ENCODE data around the gene PDE4DIP. TPM values are rescaled to one million over a fixed set of nuclear protein-coding genes. Genes with fewer than 3 reads are reported as not detected.
"Not testable (repeated sequence)": the region's sequence is repeated elsewhere in the genome, so short reads cannot be mapped to it uniquely, and the experiment has no call there.

PDE4DIP gene
- total and polyA plus RNA-seq, 5 donors, result 857 to 2,379 (median 1,540) TPM

DNA sequence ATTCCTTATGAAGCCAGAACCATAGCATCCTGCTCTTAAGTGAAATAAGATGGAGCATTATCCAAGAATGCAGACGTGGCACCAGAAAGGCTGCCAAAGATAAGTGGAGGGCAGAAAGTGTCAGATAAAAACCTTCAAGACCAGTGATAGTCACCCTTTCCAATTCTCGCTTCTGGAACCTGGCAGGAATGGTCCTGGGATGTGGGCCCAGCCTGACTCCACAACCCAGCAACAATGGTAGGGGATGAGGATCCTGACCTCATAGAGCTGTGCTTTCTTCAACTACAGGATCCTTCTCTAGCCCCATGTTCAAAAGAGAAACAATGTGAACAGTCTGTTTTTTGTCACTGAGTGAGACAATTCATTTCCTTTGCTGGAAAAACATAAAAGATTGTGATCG lies 145.2 kb downstream of the PDE4DIP start:
- ATAC-seq, result peak; percentile 53 to 71
- H3K4me1 ChIP-seq (ENCODE audit: control insufficient read depth, insufficient read depth, low read length); H3K4me3 ChIP-seq (ENCODE audit: low read length); H3K9me3 ChIP-seq (ENCODE audit: control insufficient read depth, low read length); DNase-seq; H3K27ac ChIP-seq (ENCODE audit: low read length); H3K27me3 ChIP-seq (ENCODE audit: control insufficient read depth, insufficient read depth); intact Hi-C loops (cut with DNase I): not testable (repeated sequence)
- 36% methylated on average over 3 of the region's 3 CpGs for WGBS

DNA sequence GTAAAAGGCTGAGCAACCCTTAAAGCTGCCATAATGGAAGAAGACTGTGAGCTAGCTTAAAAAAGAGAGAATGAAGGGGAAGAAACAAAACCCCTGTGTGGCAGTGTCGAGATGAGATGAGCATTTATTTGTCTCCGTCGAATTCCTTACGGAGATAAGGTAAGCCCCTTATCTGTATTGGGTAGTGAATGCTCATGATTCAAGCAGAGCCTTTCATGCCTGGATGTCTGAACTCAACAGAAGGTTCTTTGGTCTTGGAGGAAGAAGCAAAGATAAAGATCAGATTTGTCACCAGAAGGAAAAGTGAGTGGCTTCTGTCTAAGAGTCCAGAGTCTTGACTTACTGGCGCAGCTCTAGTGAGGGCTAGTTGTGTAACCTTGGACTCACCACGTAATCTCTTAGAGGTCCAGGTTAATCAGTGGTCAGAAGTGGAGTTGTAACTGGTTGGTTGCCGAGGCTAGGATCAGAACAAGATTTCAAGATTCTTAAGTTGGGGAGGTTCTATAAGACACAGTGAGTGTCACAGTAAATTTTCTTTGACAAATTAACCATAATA lies 146.1 kb downstream of the PDE4DIP start:
- DNase-seq; H3K27ac ChIP-seq (ENCODE audit: low read length); H3K4me1 ChIP-seq (ENCODE audit: control insufficient read depth, insufficient read depth, low read length); H3K4me3 ChIP-seq (ENCODE audit: low read length); ATAC-seq; H3K27me3 ChIP-seq (ENCODE audit: control insufficient read depth, insufficient read depth); H3K9me3 ChIP-seq (ENCODE audit: control insufficient read depth, low read length); intact Hi-C loops (cut with DNase I): not testable (repeated sequence)
- WGBS, result 61% methylated on average over 5 of the region's 7 CpGs

DNA sequence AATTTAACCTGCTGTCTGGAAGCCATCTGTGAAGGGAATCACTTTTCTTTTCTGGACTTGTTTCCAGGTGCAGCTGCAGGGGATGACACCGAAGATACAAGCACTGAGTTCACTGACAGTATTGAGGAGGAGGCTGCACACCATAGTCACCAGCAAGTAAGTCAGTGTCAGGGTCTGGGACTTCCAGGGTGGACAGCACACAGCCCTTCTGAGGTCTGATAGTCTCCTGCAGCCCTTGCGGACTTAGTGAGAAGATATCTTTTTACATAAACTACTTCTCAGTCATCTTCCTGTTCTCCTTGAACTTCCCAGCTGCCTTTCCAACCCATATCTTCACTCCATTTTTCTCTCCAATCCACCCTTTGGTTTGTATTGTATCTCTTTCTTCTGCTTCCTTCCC lies 147.6 kb downstream of the PDE4DIP start:
- ATAC-seq; H3K27me3 ChIP-seq (ENCODE audit: control insufficient read depth, insufficient read depth); DNase-seq; H3K27ac ChIP-seq (ENCODE audit: low read length); H3K4me1 ChIP-seq (ENCODE audit: control insufficient read depth, insufficient read depth, low read length); H3K9me3 ChIP-seq (ENCODE audit: control insufficient read depth, low read length); H3K4me3 ChIP-seq (ENCODE audit: low read length); intact Hi-C loops (cut with DNase I): not testable (repeated sequence)
- 100% methylated on average over 1 of the region's 2 CpGs for WGBS

DNA sequence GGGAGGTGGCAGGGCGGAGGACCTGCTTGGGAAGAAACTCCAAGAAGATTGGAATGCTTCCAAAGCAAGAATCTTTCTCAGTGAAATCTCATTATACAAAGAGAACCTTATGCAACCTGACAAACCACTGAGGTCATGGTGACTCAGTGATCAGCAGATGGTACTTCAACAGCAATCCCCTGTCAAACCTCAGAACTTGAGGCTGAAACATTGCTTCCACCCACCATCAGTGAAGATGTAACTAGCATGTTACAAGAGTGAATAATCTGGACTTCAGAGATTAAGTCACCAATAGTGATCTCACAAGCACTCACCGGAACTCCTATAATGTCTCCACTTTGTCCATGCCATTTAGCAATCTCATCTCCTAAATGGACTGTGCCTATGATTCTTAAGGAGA lies 148.1 kb downstream of the PDE4DIP start:
- H3K27ac ChIP-seq (ENCODE audit: low read length); H3K4me1 ChIP-seq (ENCODE audit: control insufficient read depth, insufficient read depth, low read length); H3K9me3 ChIP-seq (ENCODE audit: control insufficient read depth, low read length); H3K4me3 ChIP-seq (ENCODE audit: low read length); H3K27me3 ChIP-seq (ENCODE audit: control insufficient read depth, insufficient read depth); intact Hi-C loops (cut with DNase I); DNase-seq: not testable (repeated sequence)
- ATAC-seq, result peak in 1 of 2 donors; percentile 19
- 92% methylated on average over 1 of the region's 2 CpGs for WGBS

DNA sequence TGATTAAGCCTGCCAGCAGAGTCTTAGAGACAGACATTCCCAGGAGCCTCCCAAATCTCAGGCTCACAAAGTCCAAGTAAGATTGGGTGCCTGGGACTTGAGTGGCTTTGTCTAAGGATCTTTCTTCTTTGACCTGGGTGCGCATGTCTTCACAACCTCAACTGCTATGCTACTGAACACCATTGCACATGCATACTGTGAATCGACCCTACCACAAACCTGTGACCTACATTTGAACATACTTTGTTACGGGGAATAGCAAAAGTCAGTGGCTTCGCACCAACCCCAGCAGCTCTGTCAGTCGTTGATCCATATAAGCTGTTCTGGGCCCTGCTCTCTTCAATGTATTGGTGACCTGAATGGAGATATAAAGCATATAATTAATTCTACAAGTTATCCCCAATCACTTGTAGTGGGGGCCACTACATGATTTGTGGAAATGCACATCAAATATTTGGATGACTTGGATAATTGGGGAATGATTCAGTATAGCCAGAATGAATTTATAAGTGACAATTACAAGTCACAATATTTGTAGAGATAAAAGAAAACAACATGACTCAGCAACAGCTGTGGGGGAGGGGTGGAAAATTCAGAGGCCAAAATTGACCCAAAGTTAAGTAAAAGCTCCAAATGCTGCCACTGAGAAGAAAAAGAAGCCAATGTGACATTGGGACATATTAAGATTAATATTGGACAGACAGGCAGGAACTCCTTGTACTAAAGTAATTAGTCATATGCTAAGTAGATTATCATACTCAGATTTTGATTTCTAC lies 152.4 kb downstream of the PDE4DIP start:
- intact Hi-C loops (cut with DNase I); DNase-seq; H3K4me3 ChIP-seq (ENCODE audit: low read length); H3K27ac ChIP-seq (ENCODE audit: low read length); ATAC-seq; H3K27me3 ChIP-seq (ENCODE audit: control insufficient read depth, insufficient read depth); H3K9me3 ChIP-seq (ENCODE audit: control insufficient read depth, low read length); H3K4me1 ChIP-seq (ENCODE audit: control insufficient read depth, insufficient read depth, low read length): not testable (repeated sequence)
- 94% methylated on average over 4 of the region's 5 CpGs for WGBS

DNA sequence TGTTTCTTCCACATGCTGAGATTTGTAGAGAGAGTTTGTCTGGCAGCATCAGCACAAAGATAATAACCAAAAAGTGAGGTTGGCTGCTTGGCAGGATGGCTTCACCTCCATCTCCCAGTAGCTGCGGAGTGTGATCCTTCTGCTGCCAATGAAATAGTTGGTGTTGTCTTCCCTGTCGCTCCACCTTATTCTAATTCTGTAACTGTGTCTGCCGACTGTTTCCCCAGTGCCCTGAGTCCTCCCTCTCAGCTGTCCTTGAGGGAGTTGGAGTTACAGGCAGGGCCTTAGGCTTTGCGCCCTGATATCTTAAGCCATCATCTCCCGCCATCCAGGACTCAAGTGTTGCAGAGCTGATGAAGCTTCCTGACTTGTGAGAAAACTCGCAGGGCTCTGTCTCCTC lies 153.2 kb downstream of the PDE4DIP start:
- H3K27me3 ChIP-seq (ENCODE audit: control insufficient read depth, insufficient read depth); DNase-seq; H3K27ac ChIP-seq (ENCODE audit: low read length); H3K9me3 ChIP-seq (ENCODE audit: control insufficient read depth, low read length); H3K4me1 ChIP-seq (ENCODE audit: control insufficient read depth, insufficient read depth, low read length); H3K4me3 ChIP-seq (ENCODE audit: low read length); intact Hi-C loops (cut with DNase I): not testable (repeated sequence)
- ATAC-seq, result peak; percentile 71 to 80
- WGBS, result 47% methylated on average over 3 of the region's 6 CpGs

DNA sequence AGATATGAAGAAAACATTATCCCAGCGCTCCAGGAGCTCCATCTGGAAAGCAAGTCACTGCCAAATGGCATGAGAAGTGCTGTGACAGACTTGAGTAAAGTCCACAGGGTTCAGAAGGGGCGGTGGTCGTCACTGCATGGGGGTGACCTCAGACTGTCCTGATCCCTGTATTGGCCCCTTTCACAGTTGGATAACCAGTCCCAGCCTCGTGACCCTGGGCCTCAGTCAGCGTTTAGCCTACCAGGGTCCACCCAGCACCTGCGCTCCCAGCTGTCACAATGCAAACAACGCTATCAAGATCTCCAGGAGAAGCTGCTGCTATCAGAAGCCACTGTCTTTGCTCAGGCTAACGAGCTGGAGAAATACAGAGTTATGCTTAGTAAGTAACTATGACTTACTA lies 158.4 kb downstream of the PDE4DIP start:
- 84% methylated on average over 2 of the region's 8 CpGs for WGBS
- ATAC-seq; H3K4me1 ChIP-seq (ENCODE audit: control insufficient read depth, insufficient read depth, low read length); H3K27ac ChIP-seq (ENCODE audit: low read length); H3K4me3 ChIP-seq (ENCODE audit: low read length); DNase-seq; intact Hi-C loops (cut with DNase I); H3K27me3 ChIP-seq (ENCODE audit: control insufficient read depth, insufficient read depth); H3K9me3 ChIP-seq (ENCODE audit: control insufficient read depth, low read length): not testable (repeated sequence)

DNA sequence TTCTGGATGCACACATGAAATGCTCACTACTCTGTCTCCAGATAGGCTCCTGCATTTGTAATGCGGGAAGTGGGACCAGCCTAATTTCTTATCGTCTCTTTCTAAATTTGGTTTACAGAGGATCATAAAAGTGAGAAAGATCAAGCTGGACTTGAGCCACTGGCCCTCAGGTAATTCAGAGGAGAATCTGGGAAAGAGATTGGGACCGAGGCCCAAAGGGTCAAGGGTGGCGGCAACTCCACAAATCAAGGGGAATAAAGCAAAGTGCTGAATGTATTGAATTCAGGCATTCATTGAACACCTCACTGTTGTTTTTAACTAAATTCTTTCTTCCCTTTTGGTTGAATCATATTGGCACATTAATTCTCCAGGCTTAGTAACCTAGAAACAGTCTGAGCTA lies 164.1 kb downstream of the PDE4DIP start:
- H3K9me3 ChIP-seq (ENCODE audit: control insufficient read depth, low read length); ATAC-seq; H3K4me1 ChIP-seq (ENCODE audit: control insufficient read depth, insufficient read depth, low read length); H3K27me3 ChIP-seq (ENCODE audit: control insufficient read depth, insufficient read depth); H3K4me3 ChIP-seq (ENCODE audit: low read length); DNase-seq; intact Hi-C loops (cut with DNase I); H3K27ac ChIP-seq (ENCODE audit: low read length): not testable (repeated sequence)
- whole genome bisulfite sequencing, result no CpG with 5 or more reads among the region's 4 CpGs

DNA sequence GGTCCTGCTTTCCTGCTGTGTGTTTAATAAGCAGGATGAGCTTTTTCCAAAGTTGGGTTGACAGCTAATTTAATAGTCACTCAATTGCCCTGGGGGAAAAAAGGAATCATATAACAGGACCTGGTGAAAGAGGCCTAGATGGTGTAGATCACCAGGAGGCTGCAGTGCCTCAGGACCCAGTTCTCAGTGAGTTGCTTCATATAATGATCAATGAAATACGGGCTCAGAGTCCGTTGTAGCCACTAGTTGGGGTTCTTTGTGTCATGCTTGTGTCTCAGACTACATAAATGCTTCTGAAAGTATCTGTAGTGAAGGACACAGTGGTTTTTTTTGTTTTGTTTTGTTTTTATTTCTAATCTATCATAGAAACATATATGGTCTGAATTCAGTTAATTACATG lies 164.5 kb downstream of the PDE4DIP start:
- H3K9me3 ChIP-seq (ENCODE audit: control insufficient read depth, low read length); DNase-seq; ATAC-seq; intact Hi-C loops (cut with DNase I); H3K27ac ChIP-seq (ENCODE audit: low read length); H3K27me3 ChIP-seq (ENCODE audit: control insufficient read depth, insufficient read depth); H3K4me3 ChIP-seq (ENCODE audit: low read length); H3K4me1 ChIP-seq (ENCODE audit: control insufficient read depth, insufficient read depth, low read length): not testable (repeated sequence)
- 91% methylated on average over 2 of the region's 2 CpGs for WGBS

DNA sequence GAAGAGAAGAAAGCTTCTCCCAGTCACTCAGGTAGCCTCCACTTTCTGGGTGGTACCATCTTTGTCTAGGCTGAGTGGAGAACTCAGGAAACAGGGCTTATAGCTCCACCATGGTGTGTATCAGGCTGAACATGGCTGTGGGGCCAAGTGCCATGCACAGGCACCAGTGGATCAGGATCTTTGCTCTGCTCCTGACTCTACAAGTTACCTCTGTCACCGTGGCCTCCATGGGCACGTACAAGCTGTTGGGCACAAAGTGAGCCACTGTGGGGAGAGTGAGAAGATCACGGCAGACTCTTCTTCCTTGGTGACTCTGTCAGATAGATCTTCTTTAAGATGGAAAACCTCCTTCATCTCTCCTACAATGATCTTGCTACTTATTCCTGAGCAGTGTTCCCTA lies 165.5 kb downstream of the PDE4DIP start:
- H3K27ac ChIP-seq (ENCODE audit: low read length); DNase-seq; H3K4me3 ChIP-seq (ENCODE audit: low read length); H3K27me3 ChIP-seq (ENCODE audit: control insufficient read depth, insufficient read depth); intact Hi-C loops (cut with DNase I); H3K4me1 ChIP-seq (ENCODE audit: control insufficient read depth, insufficient read depth, low read length); H3K9me3 ChIP-seq (ENCODE audit: control insufficient read depth, low read length); ATAC-seq: not testable (repeated sequence)
- WGBS, result 93% methylated on average over 3 of the region's 3 CpGs

DNA sequence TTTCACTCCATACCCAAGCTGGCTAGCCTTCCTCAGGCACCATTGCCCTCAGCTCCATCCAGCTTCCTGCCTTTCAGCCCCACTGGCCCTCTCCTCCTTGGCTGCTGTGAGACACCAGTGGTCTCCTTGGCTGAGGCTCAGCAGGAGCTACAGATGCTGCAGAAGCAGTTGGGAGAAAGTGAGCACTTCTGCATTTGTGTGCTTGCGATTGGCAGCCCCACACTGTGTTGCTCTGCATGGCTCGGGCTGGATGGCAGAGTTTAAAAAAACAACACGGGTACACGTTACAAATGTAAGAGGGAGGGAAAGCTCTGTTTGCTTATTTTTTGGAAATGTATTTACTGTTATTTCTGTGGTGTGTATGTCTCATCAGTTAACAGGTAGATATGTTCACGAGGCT lies 168.4 kb downstream of the PDE4DIP start:
- H3K4me3 ChIP-seq (ENCODE audit: low read length); intact Hi-C loops (cut with DNase I); H3K4me1 ChIP-seq (ENCODE audit: control insufficient read depth, insufficient read depth, low read length); ATAC-seq; H3K9me3 ChIP-seq (ENCODE audit: control insufficient read depth, low read length); H3K27me3 ChIP-seq (ENCODE audit: control insufficient read depth, insufficient read depth); H3K27ac ChIP-seq (ENCODE audit: low read length); DNase-seq: not testable (repeated sequence)
- 100% methylated on average over 1 of the region's 5 CpGs for WGBS
